H9 (cell line): ENCODE results near the gene AS3MT. TPM values are rescaled to one million over a fixed set of nuclear protein-coding genes. Genes with fewer than 3 reads are reported as not detected.
"Not testable (repeated sequence)": the region's sequence is repeated elsewhere in the genome, so short reads cannot be mapped to it uniquely, and the experiment has no call there.

Experiments
- DNase-seq: peaks from one replicate; pipeline ENCODE4 v3.0.0-alpha.2; 2017
- H2AFZ ChIP-seq: one replicate; pipeline ENCODE4 v1.6.1; 2013; ENCODE audit warnings: mild to moderate bottlenecking, low read length, control low read depth, moderate library complexity
- H2AK5ac ChIP-seq: 2 replicates; pipeline ENCODE4 v1.6.1; 2013; ENCODE audit warnings: low read length, control low read depth, mixed read lengths; ENCODE audit not compliant: insufficient read length
- H2BK120ac ChIP-seq: one replicate; pipeline ENCODE4 v1.6.1; 2013; ENCODE audit warnings: low read depth, mild to moderate bottlenecking, low read length, control low read depth, inconsistent platforms; ENCODE audit not compliant: poor library complexity, severe bottlenecking
- H2BK12ac ChIP-seq: 2 replicates; pipeline ENCODE4 v1.6.1; 2013; ENCODE audit warnings: low read length, control low read depth, mixed read lengths, low read depth; ENCODE audit not compliant: insufficient read length
- H2BK15ac ChIP-seq: 2 replicates; pipeline ENCODE4 v1.6.1; 2013; ENCODE audit warnings: low read depth, low read length, control low read depth
- H2BK20ac ChIP-seq: one replicate; pipeline ENCODE4 v1.6.1; 2013; ENCODE audit warnings: low read depth, mild to moderate bottlenecking, low read length, control low read depth, inconsistent platforms; ENCODE audit not compliant: poor library complexity, severe bottlenecking
- H2BK5ac ChIP-seq: 2 replicates; pipeline ENCODE4 v1.6.1; 2013; ENCODE audit warnings: low read length, control low read depth, mixed read lengths; ENCODE audit not compliant: insufficient read length
- H3K14ac ChIP-seq: 2 replicates; pipeline ENCODE4 v1.6.1; 2013; ENCODE audit warnings: low read length, control low read depth; ENCODE audit not compliant: insufficient read depth
- H3K18ac ChIP-seq: 2 replicates; pipeline ENCODE4 v1.6.1; 2013; ENCODE audit warnings: low read depth, mild to moderate bottlenecking, mixed read lengths, low read length, control low read depth; ENCODE audit not compliant: insufficient read length
- H3K23ac ChIP-seq: 2 replicates; pipeline ENCODE4 v1.6.1; 2013; ENCODE audit warnings: low read length, control low read depth, mixed read lengths, low read depth; ENCODE audit not compliant: insufficient read length
- H3K23me2 ChIP-seq: 2 replicates; pipeline ENCODE4 v1.6.1; 2013; ENCODE audit warnings: low read depth, mild to moderate bottlenecking, mixed read lengths, low read length, control low read depth; ENCODE audit not compliant: insufficient read length, poor library complexity, severe bottlenecking
- H3K27ac ChIP-seq: 2 replicates; pipeline ENCODE4 v1.5.1; 2013; ENCODE audit warnings: low read length, control low read depth, mixed read lengths, low read depth; ENCODE audit not compliant: insufficient read length
- H3K27me3 ChIP-seq: 2 replicates; pipeline ENCODE4 v1.6.1; 2013; ENCODE audit warnings: low read length, control low read depth, inconsistent platforms; ENCODE audit not compliant: insufficient read depth
- H3K4ac ChIP-seq: 2 replicates; pipeline ENCODE4 v1.6.1; 2013; ENCODE audit warnings: low read depth, mild to moderate bottlenecking, control low read depth, inconsistent platforms, low read length, moderate library complexity
- H3K4me1 ChIP-seq: 2 replicates; pipeline ENCODE4 v1.6.1; 2013; ENCODE audit warnings: low read length, control low read depth, inconsistent platforms; ENCODE audit not compliant: insufficient read depth
- H3K4me2 ChIP-seq: 2 replicates; pipeline ENCODE4 v1.6.1; 2013; ENCODE audit warnings: low read length, control low read depth, mixed read lengths; ENCODE audit not compliant: insufficient read length, insufficient read depth
- H3K56ac ChIP-seq: 2 replicates; pipeline ENCODE4 v1.6.1; 2013; ENCODE audit warnings: low read depth, mild to moderate bottlenecking, mixed read lengths, low read length, control low read depth; ENCODE audit not compliant: insufficient read length
- H3K79me1 ChIP-seq: 2 replicates; pipeline ENCODE4 v1.6.1; 2013; ENCODE audit warnings: low read depth, mild to moderate bottlenecking, moderate library complexity, low read length, control low read depth, inconsistent platforms; ENCODE audit not compliant: insufficient read depth, poor library complexity, severe bottlenecking
- H3K79me2 ChIP-seq: 2 replicates; pipeline ENCODE4 v1.6.1; 2013; ENCODE audit warnings: low read length, control low read depth, inconsistent platforms; ENCODE audit not compliant: insufficient read depth
- H3K9ac ChIP-seq: 2 replicates; pipeline ENCODE4 v1.6.1; 2013; ENCODE audit warnings: low read length, control low read depth, mixed read lengths; ENCODE audit not compliant: insufficient read length; ENCODE audit errors: extremely low read depth
- H3K9me3 ChIP-seq: one replicate; pipeline ENCODE4 v1.6.1; 2013; ENCODE audit warnings: low read depth, low read length, inconsistent platforms; ENCODE audit not compliant: control insufficient read depth
- H3T11ph ChIP-seq: one replicate; pipeline ENCODE4 v1.6.1; 2013; ENCODE audit warnings: mild to moderate bottlenecking, low read length, control low read depth, inconsistent platforms
- H4K20me1 ChIP-seq: one replicate; pipeline ENCODE4 v1.6.1; 2013; ENCODE audit not compliant: control insufficient read depth, insufficient read length, insufficient read depth
- H4K5ac ChIP-seq: 2 replicates; pipeline ENCODE4 v1.6.1; 2013; ENCODE audit warnings: low read depth, mild to moderate bottlenecking, mixed read lengths, low read length, control low read depth; ENCODE audit not compliant: insufficient read length
- H4K8ac ChIP-seq: replicated peaks from 2 replicates; pipeline ENCODE4 v1.6.1; 2013; ENCODE audit warnings: low read length, control low read depth, mixed read lengths, low read depth; ENCODE audit not compliant: insufficient read length
- H4K91ac ChIP-seq: 2 replicates; pipeline ENCODE4 v1.6.1; 2013; ENCODE audit warnings: low read depth, mild to moderate bottlenecking, moderate library complexity, mixed read lengths, low read length, control low read depth; ENCODE audit not compliant: insufficient read length
- H3K27ac Mint-ChIP-seq, 3 experiments: 2 replicates in 2 of 3; 3 replicates in 1 of 3; pipeline ENCODE4 v1.8.0; 2020 to 2021; ENCODE audit warnings: mixed read lengths in 3 of 3, mild to moderate bottlenecking in 1 of 3, moderate library complexity in 1 of 3
- H3K27me3 Mint-ChIP-seq: 2 replicates; pipeline ENCODE4 v1.8.0; 2021; ENCODE audit warnings: low read depth, mild to moderate bottlenecking, moderate library complexity, mixed read lengths
- H3K36me3 Mint-ChIP-seq, 3 experiments: 2 replicates in 2 of 3; 3 replicates in 1 of 3; pipeline ENCODE4 v1.8.0; 2020 to 2021; ENCODE audit warnings: low read depth in 3 of 3, mixed read lengths in 3 of 3; ENCODE audit not compliant: insufficient read depth in 1 of 3
- H3K4me1 Mint-ChIP-seq, 2 experiments: 2 replicates each; pipeline ENCODE4 v1.8.0; 2020; ENCODE audit warnings: mixed read lengths in 2 of 2
- H3K4me3 Mint-ChIP-seq, 2 experiments: 2 replicates in 1 of 2; 3 replicates in 1 of 2; pipeline ENCODE4 v1.8.0; 2020 to 2021; ENCODE audit warnings: mild to moderate bottlenecking in 2 of 2, mixed read lengths in 2 of 2, moderate library complexity in 1 of 2
- H3K9me3 Mint-ChIP-seq, 2 experiments: 2 replicates in 1 of 2; 3 replicates in 1 of 2; pipeline ENCODE4 v1.8.0; 2020; ENCODE audit warnings: mild to moderate bottlenecking in 2 of 2, mixed read lengths in 2 of 2, moderate library complexity in 1 of 2
- CTCF ChIP-seq: fragments of 200-600 bp; sonication (generic); conservative IDR thresholded peaks from 3 replicates; pipeline ENCODE4 v1.8.0; 2021; ENCODE audit warnings: antibody characterized with exemption, mild to moderate bottlenecking
- WGBS: extraction: QIAGEN DNeasy Blood & Tissue Kit; methylation state at CpG from one replicate; pipeline ENCODE4 v1.1.7; 2013; ENCODE audit warnings: missing lambda C conversion rate, low lambda C conversion rate, mixed read lengths; ENCODE audit not compliant: insufficient read length; ENCODE audit errors: extremely low coverage; 5-methylcytosine and 5-hydroxymethylcytosine counted together
- total RNA-seq: library from RNA; stranded (reverse); gene quantifications from 2 replicates; pipeline ENCODE4 v1.2.1, GENCODE V29; 2021

AS3MT gene
- total RNA-seq, 1 experiment from 2014 or later: 16.4 TPM

GRCh38 chr10:102927311-102928010 is 58.2 kb downstream of the AS3MT start:
- no peak overlapping the region for H2BK20ac ChIP-seq
- H4K8ac ChIP-seq: no peak overlapping the region
- no peak overlapping the region for H4K5ac ChIP-seq
- H2BK5ac ChIP-seq: no peak overlapping the region
- Mint-ChIP-seq H3K27me3 (no peaks in the 10 kb centered on the region), H3K4me3 (no peak overlapping the region), H3K9me3 (peaks cover 0 to 3% of the 10 kb centered on the region in 2 experiments; a peak in 3 of 5 replicates), H3K4me1 (peaks cover under 1 to 6% of the 10 kb centered on the region in 2 experiments), H3K36me3 (peaks cover 10 to 14% (median 12%) of the 10 kb centered on the region in 3 experiments), H3K27ac (no peak overlapping the region)
- H3K23ac ChIP-seq: no peak overlapping the region
- WGBS: no CpG with 5 or more reads among the region's 12 CpGs
- no peaks in the 10 kb centered on the region; the same call in 1 of the 2 replicates for H3K79me2 ChIP-seq
- H3K14ac ChIP-seq: no peak overlapping the region
- H3K9me3 ChIP-seq: no peaks in the 10 kb centered on the region
- no peak overlapping the region for H2BK120ac ChIP-seq
- no peak overlapping the region for H3K9ac ChIP-seq
- no peak overlapping the region for H2BK12ac ChIP-seq
- no peak overlapping the region for H2BK15ac ChIP-seq
- no peak overlapping the region for H4K91ac ChIP-seq
- no peak for DNase-seq
- no peak overlapping the region for H3K4ac ChIP-seq
- no peak overlapping the region for H3K27ac ChIP-seq
- no peak overlapping the region for H3K4me2 ChIP-seq
- H3K23me2 ChIP-seq: no peaks in the 10 kb centered on the region
- no peak overlapping the region for H3T11ph ChIP-seq
- peaks cover 4% of the 10 kb centered on the region for H3K79me1 ChIP-seq
- TF ChIP-seq CTCF: no peak
- no peaks in the 10 kb centered on the region for H3K4me1 ChIP-seq
- no peak overlapping the region for H2AFZ ChIP-seq
- no peaks in the 10 kb centered on the region for H3K27me3 ChIP-seq
- H3K56ac ChIP-seq: no peak overlapping the region
- H2AK5ac ChIP-seq: no peak overlapping the region
- no peak overlapping the region for H3K18ac ChIP-seq
- H4K20me1 ChIP-seq: no peaks in the 10 kb centered on the region

DNA sequence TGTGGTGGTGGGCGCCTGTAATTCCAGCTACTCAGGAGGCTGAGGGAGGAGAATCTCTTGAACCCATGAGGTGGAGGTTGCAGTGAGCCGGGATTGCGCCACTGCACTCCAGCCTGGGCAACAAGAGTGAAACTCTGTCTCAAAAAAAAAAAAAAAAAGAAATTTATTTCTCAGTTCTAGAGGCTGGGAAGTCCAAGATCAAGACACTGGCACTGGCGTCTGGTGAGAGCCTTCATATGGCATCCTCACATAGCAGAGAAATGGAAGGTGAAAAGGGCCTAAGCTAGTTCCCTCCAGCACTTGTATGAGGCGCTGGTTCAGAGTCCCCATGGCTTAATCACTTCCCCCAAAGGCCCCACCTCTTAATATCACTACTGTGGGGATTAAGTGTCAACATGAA is 59.2 kb downstream of the AS3MT start:
- H4K20me1 ChIP-seq, H4K91ac ChIP-seq, H3K9me3 Mint-ChIP-seq, H3T11ph ChIP-seq, H2BK15ac ChIP-seq, H2BK120ac ChIP-seq, H3K9me3 ChIP-seq, H3K27me3 Mint-ChIP-seq, H3K4me1 ChIP-seq, H3K4me3 Mint-ChIP-seq, H3K4me1 Mint-ChIP-seq, H3K23ac ChIP-seq, H2AFZ ChIP-seq, H2BK20ac ChIP-seq, H3K56ac ChIP-seq, H3K79me2 ChIP-seq, H4K5ac ChIP-seq, H3K14ac ChIP-seq, H2AK5ac ChIP-seq, H3K18ac ChIP-seq, H2BK5ac ChIP-seq, H3K27me3 ChIP-seq, H3K27ac ChIP-seq, H2BK12ac ChIP-seq, H3K4ac ChIP-seq, H3K4me2 ChIP-seq, DNase-seq, H4K8ac ChIP-seq, H3K23me2 ChIP-seq, H3K9ac ChIP-seq, H3K27ac Mint-ChIP-seq, H3K79me1 ChIP-seq: not testable (repeated sequence)
- peaks cover 10 to 13% (median 12%) of the 10 kb centered on the region in 3 experiments for H3K36me3 Mint-ChIP-seq
- no CpG with 5 or more reads among the region's 5 CpGs for WGBS
